Suprapubic skin (tissue), 4 donors: ENCODE results near the gene SMOC2.

Source experiments
- CTCF ChIP-seq, 2 donors: fragments of 200-600 bp in 1 of 2; fragments of 450-650 bp in 1 of 2; sonication (generic) in 1 of 2; IDR thresholded peaks; one replicate each; pipeline ENCODE4 v1.5.1; 2016 to 2019; ENCODE audit warnings: antibody characterized with exemption in 2 of 2, mild to moderate bottlenecking in 1 of 2, moderate library complexity in 1 of 2
- POLR2A ChIP-seq, 2 donors: fragments of 450-650 bp; IDR thresholded peaks; one replicate each; pipeline ENCODE4 v1.6.1; 2017; ENCODE audit warnings: antibody characterized with exemption in 2 of 2, mild to moderate bottlenecking in 2 of 2, moderate library complexity in 2 of 2
- POLR2AphosphoS5 ChIP-seq, 3 donors: sonication (generic); formaldehyde crosslinking; IDR thresholded peaks; one replicate each; pipeline ENCODE4 v1.6.1; 2017; ENCODE audit warnings: antibody characterized with exemption in 3 of 3

GRCh38 chr6:168458101-168458500 is 17.1 kb downstream of the SMOC2 start:
- TF ChIP-seq CTCF (IDR thresholded peaks at IDR 0.05): no peak
- no peak for TF ChIP-seq POLR2A (IDR thresholded peaks at IDR 0.05)
- no peak for TF ChIP-seq POLR2AphosphoS5 (IDR thresholded peaks at IDR 0.05)
